OCI-LY3 (cell line): ENCODE results near the gene SYCN.

Source experiments
- CTCF ChIP-seq: fragments of 200-600, 300-600 bp; sonication (generic); IDR thresholded peaks from 2 replicates; pipeline ENCODE4 v1.5.1; 2014; ENCODE audit warnings: antibody characterized with exemption, low read length, low read depth
- EZH2phosphoT487 ChIP-seq: fragments of 200-600 bp; shearing (Covaris generic); IDR thresholded peaks from 2 replicates; pipeline ENCODE4 v1.6.1; 2018; ENCODE audit warnings: antibody characterized with exemption, mixed run types, low read depth

- TF ChIP-seq CTCF (no peak), EZH2phosphoT487 (no peak)
These were observed 32.3 kb downstream of the SYCN start for GRCh38 chr19:39171479-39172465.
